Dendritic cell treated with granulocyte-macrophage colony-stimulating factor and Interleukin-4, amounts not matched to agents 40 ng/mL and 50 ng/mL, for 4 days (primary cell): Measurements from ENCODE around the gene PMAIP1.
"Not testable (repeated sequence)": the region's sequence is repeated elsewhere in the genome, so short reads cannot be mapped to it uniquely, and the experiment has no call there.

Source experiments
- H3K27ac Mint-ChIP-seq: one replicate; pipeline ENCODE4 v1.8.0; 2022; ENCODE audit warnings: mild to moderate bottlenecking, mixed read lengths
- H3K27me3 Mint-ChIP-seq: one replicate; pipeline ENCODE4 v1.8.0; 2022; ENCODE audit warnings: mild to moderate bottlenecking, mixed read lengths
- H3K36me3 Mint-ChIP-seq: one replicate; pipeline ENCODE4 v1.8.0; 2022; ENCODE audit warnings: low read depth, mixed read lengths
- H3K4me1 Mint-ChIP-seq: one replicate; pipeline ENCODE4 v1.8.0; 2022; ENCODE audit warnings: low read depth, mixed read lengths
- H3K4me3 Mint-ChIP-seq: one replicate; pipeline ENCODE4 v1.8.0; 2022; ENCODE audit warnings: mild to moderate bottlenecking, moderate library complexity, mixed read lengths
- H3K9me3 Mint-ChIP-seq: one replicate; pipeline ENCODE4 v1.8.0; 2022; ENCODE audit warnings: mixed read lengths
- intact Hi-C: fragments of 100-400 bp; cut with micrococcal nuclease; formaldehyde crosslinking; loops from one replicate; pipeline ENCODE4 v1.15.0; 2022

Gene PMAIP1

DNA sequence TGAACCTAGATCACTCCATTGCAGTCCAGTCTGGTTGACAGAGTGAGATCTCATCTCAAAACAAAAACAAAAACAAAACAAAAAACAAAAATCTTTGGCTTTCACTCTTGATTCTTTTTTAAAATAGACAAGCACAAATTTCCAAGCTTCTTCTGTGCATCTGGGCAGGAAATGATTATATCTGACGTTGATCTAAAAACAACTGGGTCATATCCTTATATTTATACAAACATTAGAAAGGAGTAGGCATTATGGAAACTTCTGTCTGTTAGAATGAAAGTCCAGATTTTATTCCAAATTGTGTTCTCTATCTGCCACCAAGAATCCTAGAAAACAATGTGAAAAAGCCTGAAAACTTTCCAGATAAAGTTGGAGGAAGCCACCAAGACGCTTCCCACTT is 26.2 kb upstream of the PMAIP1 start:
- no peak overlapping the region for H3K27ac Mint-ChIP-seq
- H3K4me3 Mint-ChIP-seq = no peak overlapping the region
- intact Hi-C loops = no loop called here

DNA sequence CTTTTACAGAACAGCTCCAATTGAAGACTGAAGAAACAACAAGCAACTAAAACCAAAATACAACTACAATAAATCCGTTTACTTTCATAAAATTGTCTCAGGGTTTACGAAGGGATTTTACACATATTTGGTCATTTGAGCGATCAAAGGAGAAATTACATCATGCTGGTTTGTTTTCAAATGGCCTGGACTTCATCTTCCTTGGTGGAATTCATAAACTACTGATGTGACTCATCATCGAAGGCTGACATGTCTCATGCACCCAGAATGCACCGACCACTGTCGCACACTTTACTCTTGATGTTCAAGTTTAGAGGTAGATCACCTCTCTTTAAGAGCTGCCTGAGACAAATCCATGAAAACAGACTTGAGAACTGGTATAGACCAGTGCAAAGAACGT is 25.6 kb upstream of the PMAIP1 start:
- H3K4me3 Mint-ChIP-seq = no peak overlapping the region
- H3K4me1 Mint-ChIP-seq = peaks cover 23% of the 10 kb centered on the region
- intact Hi-C loops = no loop called here
- H3K9me3 Mint-ChIP-seq = no peaks in the 10 kb centered on the region
- no peaks in the 10 kb centered on the region for H3K36me3 Mint-ChIP-seq
- H3K27ac Mint-ChIP-seq = no peak overlapping the region
- H3K27me3 Mint-ChIP-seq = no peaks in the 10 kb centered on the region

More for the DNA sequence above, 26.2 kb upstream of the PMAIP1 start:
- no peaks in the 10 kb centered on the region for H3K9me3 Mint-ChIP-seq
- H3K27me3 Mint-ChIP-seq = no peaks in the 10 kb centered on the region
- H3K4me1 Mint-ChIP-seq = peaks cover 23% of the 10 kb centered on the region
- no peaks in the 10 kb centered on the region for H3K36me3 Mint-ChIP-seq

DNA sequence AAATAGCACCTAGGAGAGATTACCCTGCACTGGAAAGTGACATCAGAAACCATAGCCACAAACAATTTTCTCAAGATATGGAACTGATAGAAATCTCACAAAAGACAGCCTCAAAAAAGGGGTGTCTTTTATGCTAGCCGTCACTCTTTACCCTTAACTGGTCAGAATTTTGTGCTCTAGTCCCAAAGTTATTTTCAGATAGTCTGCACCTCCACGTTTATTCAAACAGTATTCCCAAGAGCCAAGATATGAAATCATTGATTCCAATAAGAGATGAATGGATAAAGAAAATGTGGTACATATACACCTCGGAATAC is 23.5 kb upstream of the PMAIP1 start:
- intact Hi-C loops = no loop called here
- no peaks in the 10 kb centered on the region for H3K9me3 Mint-ChIP-seq
- no peak overlapping the region for H3K4me3 Mint-ChIP-seq
- peaks cover 25% of the 10 kb centered on the region for H3K4me1 Mint-ChIP-seq
- no peaks in the 10 kb centered on the region for H3K36me3 Mint-ChIP-seq
- H3K27ac Mint-ChIP-seq = no peak overlapping the region
- H3K27me3 Mint-ChIP-seq = no peaks in the 10 kb centered on the region

DNA sequence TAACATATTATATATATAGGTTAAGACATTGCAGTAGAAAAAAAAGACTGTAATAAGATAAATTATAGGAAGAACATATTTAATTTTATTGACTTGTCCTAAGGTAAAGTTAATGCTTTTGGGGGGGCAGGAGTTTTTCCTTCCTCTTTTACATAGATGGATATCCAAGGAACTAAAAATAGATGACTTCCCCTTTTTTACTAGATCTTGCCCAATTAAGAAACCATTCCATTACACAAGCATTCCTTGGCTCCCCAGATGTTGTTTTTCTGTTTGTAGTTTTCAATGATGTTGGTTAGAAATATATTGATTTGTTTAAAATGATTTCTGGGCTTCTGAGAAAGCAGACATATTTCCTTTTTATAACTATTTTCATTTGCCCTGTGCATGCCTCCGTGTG is 22.4 kb upstream of the PMAIP1 start:
- Mint-ChIP-seq H3K4me3 (no peak overlapping the region), H3K27me3 (no peaks in the 10 kb centered on the region), H3K4me1 (peaks cover 36% of the 10 kb centered on the region), H3K36me3 (no peaks in the 10 kb centered on the region), H3K27ac (no peak overlapping the region), H3K9me3 (no peaks in the 10 kb centered on the region)
- intact Hi-C loops = no loop called here

DNA sequence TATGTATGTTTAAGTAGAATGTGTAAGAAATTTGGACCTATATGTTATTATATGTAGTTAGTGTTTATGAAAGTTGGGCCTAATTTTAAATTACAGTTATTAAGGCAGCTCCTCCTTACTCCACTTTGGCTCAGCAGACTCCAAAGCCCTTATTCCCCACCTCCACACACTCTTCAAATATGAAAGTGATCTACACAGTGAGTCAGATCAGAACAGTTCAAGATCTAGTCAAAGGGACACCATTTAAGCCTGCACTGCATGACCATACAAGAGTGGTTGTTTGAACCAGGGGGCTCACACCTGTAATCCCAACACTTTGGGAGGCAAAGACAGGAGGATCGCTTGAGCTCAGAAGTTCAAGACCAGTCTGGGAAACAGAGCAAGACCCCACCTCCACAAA is 21.2 kb upstream of the PMAIP1 start:
- intact Hi-C loops = no loop called here
- Mint-ChIP-seq H3K27ac (no peak overlapping the region), H3K27me3 (no peaks in the 10 kb centered on the region), H3K4me1 (peaks cover 46% of the 10 kb centered on the region), H3K36me3 (no peaks in the 10 kb centered on the region), H3K9me3 (no peaks in the 10 kb centered on the region), H3K4me3 (no peak overlapping the region)

DNA sequence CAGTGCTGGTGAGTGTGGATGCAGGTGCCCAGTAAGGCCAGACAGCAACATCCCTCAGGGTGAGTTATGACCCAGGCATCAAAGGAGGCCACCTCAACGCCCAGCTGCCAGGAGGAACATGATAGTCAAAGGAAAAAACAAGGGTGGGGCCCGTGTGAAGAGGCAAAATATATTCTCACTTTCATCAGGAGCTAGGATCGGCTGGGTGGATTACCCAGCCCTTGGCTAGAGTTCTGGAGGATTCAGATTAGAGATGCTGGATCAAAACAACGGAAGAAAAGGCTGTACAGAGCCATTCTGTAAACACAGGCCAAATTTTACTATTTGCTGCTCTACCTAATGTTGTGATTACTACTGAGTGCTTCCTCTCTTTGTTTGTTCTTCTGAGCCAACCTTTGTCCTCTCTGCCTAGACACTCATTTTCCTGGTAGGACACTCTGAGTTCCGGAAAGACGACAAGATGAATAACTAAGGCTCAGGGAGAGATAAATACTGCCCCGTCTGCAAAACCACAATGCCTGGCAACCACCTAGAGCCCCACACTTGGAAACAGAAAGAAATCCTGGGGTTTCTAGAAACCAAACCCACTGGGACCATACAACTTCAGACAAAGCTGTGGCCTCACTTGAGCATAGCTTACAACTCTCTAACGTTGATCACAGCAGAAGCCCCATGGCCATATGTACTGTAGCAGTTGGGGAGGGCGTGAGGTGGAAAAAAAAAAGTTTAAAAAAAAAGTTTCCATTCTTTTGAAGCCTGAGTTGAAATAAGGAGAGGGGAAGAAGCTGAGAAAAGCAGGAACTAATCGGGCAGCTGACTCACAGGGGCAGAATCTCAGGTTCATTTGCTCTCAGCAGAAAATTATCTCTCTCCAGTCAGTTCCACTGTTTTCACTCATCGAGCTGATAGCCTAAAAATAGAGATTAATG is 17.8 kb upstream of the PMAIP1 start:
- peak overlapping the region; percentile 71 for H3K27ac Mint-ChIP-seq
- H3K36me3 Mint-ChIP-seq = no peaks in the 10 kb centered on the region
- peaks cover 46% of the 10 kb centered on the region for H3K4me1 Mint-ChIP-seq
- intact Hi-C loops = no loop called here
- H3K9me3 Mint-ChIP-seq = no peaks in the 10 kb centered on the region
- no peaks in the 10 kb centered on the region for H3K27me3 Mint-ChIP-seq
- H3K4me3 Mint-ChIP-seq = no peak overlapping the region

DNA sequence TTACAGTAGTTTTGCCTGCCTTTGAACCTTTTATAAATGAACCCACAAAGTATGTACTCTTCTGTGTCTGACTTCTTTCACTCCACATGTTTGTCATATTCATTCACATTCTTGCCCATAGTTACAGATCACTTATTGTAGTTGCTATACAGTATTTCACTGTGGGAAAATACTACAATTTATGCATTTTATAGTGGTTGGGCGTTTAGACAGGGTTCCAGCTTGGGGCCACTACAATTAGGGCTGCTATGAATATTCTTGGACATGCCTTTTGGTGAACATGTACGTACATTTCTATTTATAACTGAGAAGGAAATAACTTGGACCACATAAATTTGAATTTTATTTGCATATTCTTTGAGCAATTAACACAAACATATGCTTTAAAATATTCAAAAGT is 15.4 kb upstream of the PMAIP1 start:
- H3K27me3 Mint-ChIP-seq = no peaks in the 10 kb centered on the region
- no peak overlapping the region for H3K27ac Mint-ChIP-seq
- H3K4me3 Mint-ChIP-seq = no peak overlapping the region
- H3K4me1 Mint-ChIP-seq = peaks cover 37% of the 10 kb centered on the region
- intact Hi-C loops = no loop called here
- no peaks in the 10 kb centered on the region for H3K9me3 Mint-ChIP-seq
- H3K36me3 Mint-ChIP-seq = no peaks in the 10 kb centered on the region

DNA sequence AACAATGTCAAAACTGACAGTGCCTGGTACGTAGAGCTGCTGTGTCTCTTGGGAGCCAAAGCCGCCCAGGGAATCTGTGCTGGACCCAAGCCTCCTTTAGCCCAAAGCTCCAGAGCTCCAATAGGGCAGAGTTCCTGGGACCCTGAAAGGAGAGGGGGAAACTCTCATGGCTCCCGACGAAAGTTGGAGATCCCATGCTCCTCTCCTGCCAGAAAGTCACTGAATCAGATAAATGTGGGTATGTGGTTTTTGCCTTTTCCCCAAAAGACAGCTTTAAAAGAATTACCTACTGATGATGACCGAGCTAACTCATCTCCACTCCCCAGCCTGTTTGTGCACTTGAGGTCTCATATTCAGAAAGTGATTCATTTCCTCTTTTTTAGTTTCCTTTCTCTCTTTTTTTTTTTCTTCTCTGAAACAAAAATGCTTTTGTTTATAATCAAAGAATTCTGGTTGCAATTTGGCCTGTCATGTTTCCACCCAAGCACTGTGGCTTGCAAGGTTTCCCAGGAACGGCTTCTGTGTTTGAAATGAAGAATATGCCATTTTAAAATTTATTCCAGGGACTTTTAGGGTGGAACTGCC is 14.1 kb upstream of the PMAIP1 start:
- Mint-ChIP-seq H3K4me1 (peaks cover 37% of the 10 kb centered on the region), H3K27me3 (no peaks in the 10 kb centered on the region), H3K9me3 (no peaks in the 10 kb centered on the region), H3K27ac (peak overlapping the region; percentile 58), H3K4me3 (no peak overlapping the region), H3K36me3 (no peaks in the 10 kb centered on the region)
- intact Hi-C loops = no loop called here

DNA sequence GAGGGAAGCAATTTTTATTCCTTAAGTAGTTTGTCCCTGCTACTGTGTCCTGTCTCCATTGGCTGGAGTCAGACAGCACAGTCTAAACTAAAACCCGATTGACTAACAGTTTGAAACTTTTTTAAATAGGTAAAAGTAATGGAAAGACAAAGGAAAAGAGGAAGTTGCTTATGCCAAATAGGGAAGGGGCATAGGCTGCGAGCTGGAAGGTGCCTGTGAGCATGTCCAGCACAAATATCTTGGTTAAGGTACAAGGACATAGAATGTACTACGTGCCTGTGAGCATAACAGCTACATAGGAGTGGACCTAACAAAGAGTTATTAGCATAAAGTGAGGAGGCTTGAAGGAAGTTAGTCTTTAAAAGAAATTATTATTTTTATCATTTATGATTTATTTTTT is 13.4 kb upstream of the PMAIP1 start:
- H3K36me3 Mint-ChIP-seq, intact Hi-C loops, H3K4me3 Mint-ChIP-seq, H3K9me3 Mint-ChIP-seq, H3K27me3 Mint-ChIP-seq: not testable (repeated sequence)
- Mint-ChIP-seq H3K27ac (peak overlapping the region; percentile 58), H3K4me1 (peaks cover 34% of the 10 kb centered on the region)

DNA sequence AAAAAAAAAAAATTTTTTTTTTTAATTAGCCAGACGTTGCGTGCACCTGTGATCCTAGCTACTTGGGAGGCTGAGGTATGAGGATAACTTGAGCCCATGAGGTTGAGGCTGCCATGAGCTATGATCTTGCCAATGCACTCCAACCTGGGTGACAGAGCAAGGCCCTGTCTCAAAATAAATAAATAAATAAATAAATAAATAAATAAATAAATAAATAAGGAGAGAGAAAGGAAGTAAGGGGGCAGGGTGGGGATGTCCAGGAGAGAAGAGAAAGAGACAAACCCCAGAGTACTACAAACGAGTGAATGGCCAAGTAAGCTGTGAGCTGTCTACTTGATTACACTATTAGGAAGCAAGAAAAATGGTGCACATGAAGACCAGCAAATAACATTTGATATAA is 7.7 kb upstream of the PMAIP1 start:
- H3K36me3 Mint-ChIP-seq = no peaks in the 10 kb centered on the region
- no peaks in the 10 kb centered on the region for H3K9me3 Mint-ChIP-seq
- intact Hi-C loops = no loop called here
- no peak overlapping the region for H3K4me3 Mint-ChIP-seq
- H3K27me3 Mint-ChIP-seq = peaks cover under 1% of the 10 kb centered on the region
- H3K4me1 Mint-ChIP-seq = no peaks in the 10 kb centered on the region
- H3K27ac Mint-ChIP-seq = no peak overlapping the region

DNA sequence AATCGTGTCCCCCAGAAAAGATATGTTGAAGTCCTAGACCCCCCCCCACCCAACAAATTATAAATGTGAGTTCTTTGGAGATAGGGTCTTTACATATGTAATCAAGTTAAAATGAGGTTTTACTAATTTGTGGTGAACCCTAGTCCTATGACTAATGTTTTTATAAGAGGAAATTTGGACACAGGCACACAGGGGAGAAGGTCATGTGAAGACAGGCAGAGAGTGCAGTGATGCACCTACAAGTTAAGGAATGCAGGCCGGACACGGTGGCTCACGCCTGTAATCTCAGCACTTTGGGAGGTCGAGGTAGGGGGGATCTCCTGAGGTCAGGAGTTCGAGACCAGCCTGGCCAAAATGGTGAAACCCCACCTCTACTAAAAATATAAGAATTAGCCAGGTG is 5.8 kb upstream of the PMAIP1 start:
- intact Hi-C loops = no loop called here
- Mint-ChIP-seq H3K4me1 (peaks cover 6% of the 10 kb centered on the region), H3K36me3 (no peaks in the 10 kb centered on the region), H3K27ac (no peak overlapping the region), H3K4me3 (no peak overlapping the region), H3K9me3 (no peaks in the 10 kb centered on the region), H3K27me3 (peaks cover 5% of the 10 kb centered on the region)

DNA sequence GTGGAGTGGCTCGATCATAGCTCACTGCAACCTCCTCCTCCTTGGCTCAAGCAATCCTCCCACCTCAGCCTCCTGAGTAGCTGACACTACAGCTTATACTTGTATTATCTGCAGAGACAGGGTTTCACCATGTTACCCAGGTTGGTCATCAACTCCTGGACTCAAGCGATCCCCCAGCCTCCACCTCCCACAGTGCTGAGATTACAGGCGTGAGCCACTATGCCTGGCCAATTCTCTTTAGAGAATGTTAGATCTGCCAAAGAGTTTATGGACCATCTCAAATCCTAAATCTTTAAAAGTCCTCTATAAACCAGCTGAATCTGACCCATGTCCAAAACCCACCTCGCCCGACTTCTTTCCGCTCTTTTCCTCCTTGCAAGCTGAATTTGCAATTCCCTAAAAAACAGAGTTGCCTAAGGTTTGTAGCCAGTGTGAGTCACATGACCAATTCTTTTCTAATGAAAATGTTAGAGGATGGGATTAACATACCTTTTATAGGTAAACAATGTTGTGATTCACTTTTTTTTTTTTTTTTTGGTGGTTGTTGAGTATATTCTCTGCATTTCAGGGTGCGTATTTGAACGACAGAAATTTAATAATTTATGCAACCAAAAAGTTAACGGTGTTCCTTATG is 2.4 kb upstream of the PMAIP1 start:
- Mint-ChIP-seq H3K36me3 (peaks cover 9% of the 10 kb centered on the region), H3K27ac (no peak overlapping the region), H3K4me3 (no peak overlapping the region), H3K9me3 (no peaks in the 10 kb centered on the region), H3K27me3 (peaks cover 5% of the 10 kb centered on the region), H3K4me1 (peaks cover 20% of the 10 kb centered on the region)
- intact Hi-C loops = no loop called here

DNA sequence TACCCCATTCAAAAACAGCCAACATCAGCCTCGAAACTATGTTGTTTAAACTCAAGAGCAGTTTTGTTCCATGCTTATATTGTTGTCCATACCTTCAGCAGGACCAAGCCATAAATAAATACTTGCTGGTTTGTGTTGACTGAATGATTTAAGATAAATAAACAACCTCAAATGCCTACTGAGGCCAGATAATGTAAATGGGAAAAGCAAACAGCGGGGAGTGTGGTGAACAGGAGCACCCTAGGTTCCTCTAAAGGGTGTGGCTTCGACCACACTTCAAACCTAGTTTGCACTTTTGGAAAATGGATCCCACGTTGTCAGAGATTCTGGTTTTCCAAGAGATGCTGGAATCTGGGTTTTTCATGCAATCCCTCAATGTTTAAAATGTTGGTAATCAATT is 1.7 kb upstream of the PMAIP1 start:
- H3K4me1 Mint-ChIP-seq = peaks cover 20% of the 10 kb centered on the region
- H3K27ac Mint-ChIP-seq = no peak overlapping the region
- intact Hi-C loops = no loop called here
- peaks cover 5% of the 10 kb centered on the region for H3K27me3 Mint-ChIP-seq
- peaks cover 9% of the 10 kb centered on the region for H3K36me3 Mint-ChIP-seq
- no peak overlapping the region for H3K4me3 Mint-ChIP-seq
- H3K9me3 Mint-ChIP-seq = no peaks in the 10 kb centered on the region

DNA sequence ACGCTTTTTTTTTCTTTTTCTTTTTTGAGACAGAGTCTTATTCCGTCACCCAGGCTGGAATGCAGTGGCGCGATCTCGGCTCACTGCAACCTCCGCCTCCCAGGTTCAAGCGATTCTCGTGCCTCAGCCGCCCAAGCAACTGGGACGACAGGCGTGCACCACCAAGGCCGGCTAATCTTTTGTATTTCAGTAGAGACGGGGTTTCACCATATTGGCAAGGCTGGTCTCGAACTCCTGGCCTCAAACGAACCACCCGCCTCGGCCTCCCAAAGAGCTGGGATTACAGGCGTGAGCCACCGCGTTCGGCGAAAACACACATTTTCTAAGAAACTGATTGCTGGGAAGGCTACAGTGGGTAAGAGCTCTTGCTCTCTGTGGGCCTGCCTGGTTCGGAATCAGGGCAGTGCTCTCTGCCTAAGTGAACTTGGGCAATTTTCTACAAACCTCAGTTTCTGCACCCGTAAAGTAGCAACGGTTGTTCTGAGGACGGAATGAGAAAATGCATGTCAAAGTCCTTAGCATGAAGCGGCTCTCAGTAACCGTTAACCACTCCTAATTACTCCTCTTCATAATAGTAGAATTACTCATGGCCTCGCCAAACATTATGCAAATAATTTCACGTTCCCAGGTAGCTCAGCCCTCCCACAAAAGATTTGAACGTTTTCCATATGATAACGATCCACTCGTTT is 1.0 kb upstream of the PMAIP1 start:
- H3K27ac Mint-ChIP-seq = peak overlapping the region; percentile 89
- H3K36me3 Mint-ChIP-seq = peaks cover 9% of the 10 kb centered on the region
- H3K27me3 Mint-ChIP-seq = peaks cover 5% of the 10 kb centered on the region
- peaks cover 20% of the 10 kb centered on the region for H3K4me1 Mint-ChIP-seq
- H3K9me3 Mint-ChIP-seq = no peaks in the 10 kb centered on the region
- H3K4me3 Mint-ChIP-seq = peak overlapping the region; percentile 90
- intact Hi-C loops = no loop called here
